SK-N-SH (cell line): Measurements from ENCODE around the gene FAIM2.

ENCODE experiments used
- POLR2AphosphoS5 ChIP-seq: IDR thresholded peaks from 2 replicates; pipeline ENCODE4 v1.6.1; 2012; ENCODE audit warnings: low read depth, low read length
- TF ChIP-seq, protein P1 (sequence below): fragments of 200-600 bp; sonication (generic); IDR thresholded peaks from 2 replicates; pipeline ENCODE4 v1.6.1; 2017; ENCODE audit warnings: antibody characterized with exemption, mild to moderate bottlenecking, moderate library complexity
- TF ChIP-seq, protein P2 (sequence below): IDR thresholded peaks from 2 replicates; pipeline ENCODE4 v1.4.0; 2012; ENCODE audit warnings: low read depth

DNA sequence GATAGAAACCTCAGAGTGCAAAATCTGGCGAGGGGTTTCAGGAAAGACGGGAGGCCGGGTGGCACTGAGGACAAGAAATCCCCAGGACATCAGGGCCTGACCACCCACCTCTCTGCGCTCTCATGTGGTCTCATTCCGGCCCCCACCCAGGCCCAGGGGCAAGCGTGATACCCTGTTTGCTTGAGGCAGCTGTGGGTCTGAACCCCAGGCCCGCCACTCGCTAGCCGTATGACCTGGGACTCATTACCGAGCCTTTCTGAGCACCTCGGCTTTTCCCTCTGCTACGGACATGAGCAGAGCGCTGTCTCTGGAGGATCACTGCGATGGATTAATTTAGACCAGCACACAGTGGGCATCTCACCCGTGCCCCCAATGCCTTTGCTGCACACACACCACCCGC, 35.3 kb downstream of the FAIM2 start:
- TF ChIP-seq, protein P1, sequence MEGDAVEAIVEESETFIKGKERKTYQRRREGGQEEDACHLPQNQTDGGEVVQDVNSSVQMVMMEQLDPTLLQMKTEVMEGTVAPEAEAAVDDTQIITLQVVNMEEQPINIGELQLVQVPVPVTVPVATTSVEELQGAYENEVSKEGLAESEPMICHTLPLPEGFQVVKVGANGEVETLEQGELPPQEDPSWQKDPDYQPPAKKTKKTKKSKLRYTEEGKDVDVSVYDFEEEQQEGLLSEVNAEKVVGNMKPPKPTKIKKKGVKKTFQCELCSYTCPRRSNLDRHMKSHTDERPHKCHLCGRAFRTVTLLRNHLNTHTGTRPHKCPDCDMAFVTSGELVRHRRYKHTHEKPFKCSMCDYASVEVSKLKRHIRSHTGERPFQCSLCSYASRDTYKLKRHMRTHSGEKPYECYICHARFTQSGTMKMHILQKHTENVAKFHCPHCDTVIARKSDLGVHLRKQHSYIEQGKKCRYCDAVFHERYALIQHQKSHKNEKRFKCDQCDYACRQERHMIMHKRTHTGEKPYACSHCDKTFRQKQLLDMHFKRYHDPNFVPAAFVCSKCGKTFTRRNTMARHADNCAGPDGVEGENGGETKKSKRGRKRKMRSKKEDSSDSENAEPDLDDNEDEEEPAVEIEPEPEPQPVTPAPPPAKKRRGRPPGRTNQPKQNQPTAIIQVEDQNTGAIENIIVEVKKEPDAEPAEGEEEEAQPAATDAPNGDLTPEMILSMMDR = no peak
- TF ChIP-seq, protein P2, sequence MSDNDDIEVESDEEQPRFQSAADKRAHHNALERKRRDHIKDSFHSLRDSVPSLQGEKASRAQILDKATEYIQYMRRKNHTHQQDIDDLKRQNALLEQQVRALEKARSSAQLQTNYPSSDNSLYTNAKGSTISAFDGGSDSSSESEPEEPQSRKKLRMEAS = no peak
- TF ChIP-seq POLR2AphosphoS5 = no peak
